ENCODE results near the gene RAB21.

The RAB21 gene

DNA sequence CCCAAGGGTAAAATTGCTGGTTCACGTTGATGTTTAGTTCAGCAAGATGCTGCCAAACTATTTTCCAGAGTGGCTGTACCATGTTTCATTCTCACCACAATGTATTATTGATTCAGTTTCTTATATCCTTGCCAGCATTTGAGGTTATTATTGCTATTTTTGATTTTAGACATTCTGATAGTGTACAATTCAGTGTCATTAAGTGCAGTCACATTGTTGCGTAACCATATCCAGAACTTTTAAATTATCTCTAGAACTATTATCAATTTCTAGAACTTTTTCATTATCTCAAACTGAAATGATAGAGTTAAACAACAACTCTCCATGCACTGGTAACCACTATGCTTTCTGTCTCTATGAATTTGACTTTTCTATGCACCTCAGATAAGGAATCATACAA is 74.2 kb downstream of the RAB21 start:
- H3K27ac ChIP-seq, result no peak overlapping the region
- TF ChIP-seq, protein P1, sequence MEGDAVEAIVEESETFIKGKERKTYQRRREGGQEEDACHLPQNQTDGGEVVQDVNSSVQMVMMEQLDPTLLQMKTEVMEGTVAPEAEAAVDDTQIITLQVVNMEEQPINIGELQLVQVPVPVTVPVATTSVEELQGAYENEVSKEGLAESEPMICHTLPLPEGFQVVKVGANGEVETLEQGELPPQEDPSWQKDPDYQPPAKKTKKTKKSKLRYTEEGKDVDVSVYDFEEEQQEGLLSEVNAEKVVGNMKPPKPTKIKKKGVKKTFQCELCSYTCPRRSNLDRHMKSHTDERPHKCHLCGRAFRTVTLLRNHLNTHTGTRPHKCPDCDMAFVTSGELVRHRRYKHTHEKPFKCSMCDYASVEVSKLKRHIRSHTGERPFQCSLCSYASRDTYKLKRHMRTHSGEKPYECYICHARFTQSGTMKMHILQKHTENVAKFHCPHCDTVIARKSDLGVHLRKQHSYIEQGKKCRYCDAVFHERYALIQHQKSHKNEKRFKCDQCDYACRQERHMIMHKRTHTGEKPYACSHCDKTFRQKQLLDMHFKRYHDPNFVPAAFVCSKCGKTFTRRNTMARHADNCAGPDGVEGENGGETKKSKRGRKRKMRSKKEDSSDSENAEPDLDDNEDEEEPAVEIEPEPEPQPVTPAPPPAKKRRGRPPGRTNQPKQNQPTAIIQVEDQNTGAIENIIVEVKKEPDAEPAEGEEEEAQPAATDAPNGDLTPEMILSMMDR (IDR thresholded peaks at IDR 0.05), result no peak
- no peak overlapping the region for H3K4me3 ChIP-seq
- DNase-seq (ENCODE audit: low spot score), result no peak

DNA sequence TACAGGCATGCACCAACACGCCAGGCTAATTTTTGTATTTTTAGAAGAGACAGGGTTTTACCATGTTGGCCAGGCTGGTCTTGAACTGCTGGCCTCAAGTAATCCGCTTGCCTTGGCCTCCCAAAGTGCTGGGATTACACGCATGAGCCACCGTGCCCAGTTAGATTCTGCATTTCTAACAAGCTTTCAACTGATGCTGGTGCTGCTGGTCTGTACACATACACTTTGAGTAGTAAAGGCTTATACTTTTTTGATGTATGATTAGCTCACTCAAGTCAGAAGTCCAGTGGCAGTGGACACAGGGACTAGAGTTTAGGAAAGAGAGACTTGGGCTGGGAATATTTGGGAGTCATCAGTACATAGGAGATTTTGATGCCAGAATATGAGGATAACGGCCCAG is 82.7 kb downstream of the RAB21 start:
- TF ChIP-seq, protein P1 (IDR thresholded peaks at IDR 0.05), result no peak
- H3K4me3 ChIP-seq, result no peak overlapping the region
- no peak overlapping the region for H3K27ac ChIP-seq
- no peak for DNase-seq (ENCODE audit: low spot score)

DNA sequence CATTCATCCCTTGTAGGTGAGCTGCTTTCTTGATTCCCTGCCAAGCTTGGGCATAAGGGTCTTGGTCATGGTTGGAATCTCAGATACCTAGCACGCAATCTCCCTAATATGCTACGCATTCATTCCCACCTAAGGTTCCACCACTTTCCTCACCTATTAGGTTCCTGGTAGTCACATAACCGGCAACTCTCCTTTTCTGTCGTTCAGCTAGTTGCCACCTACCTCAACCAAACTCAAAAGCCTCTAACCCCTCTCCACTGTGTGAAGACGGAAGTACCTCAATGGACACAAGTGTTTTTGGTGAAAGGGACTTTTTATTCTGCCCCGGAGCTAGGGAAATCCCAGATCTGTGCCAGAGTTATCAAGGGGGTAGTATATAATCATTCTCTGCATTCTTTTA is 83.6 kb downstream of the RAB21 start:
- Histone ChIP-seq H3K27ac (no peak overlapping the region), H3K4me3 (no peak overlapping the region)
- DNase-seq (ENCODE audit: low spot score), result no peak
- TF ChIP-seq, protein P1 (IDR thresholded peaks at IDR 0.05), result no peak

DNA sequence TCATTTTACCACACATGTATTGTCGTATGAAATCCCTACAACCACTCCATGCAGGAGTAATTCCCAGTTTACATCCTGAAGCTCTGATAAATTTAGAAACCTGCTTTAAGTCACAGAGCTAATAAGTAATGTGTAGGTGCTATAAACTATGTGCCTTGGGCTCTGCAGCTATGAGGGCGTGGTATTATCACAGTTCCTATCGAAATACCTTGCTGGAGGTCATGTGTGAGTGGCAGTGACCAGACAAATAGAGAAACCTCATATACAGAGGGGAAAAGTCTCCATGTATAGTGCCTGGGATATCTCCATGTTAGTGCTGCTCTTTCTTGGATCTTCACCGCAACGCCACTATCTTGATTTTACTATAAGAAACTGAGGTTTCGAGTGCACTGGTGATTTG is 84.0 kb downstream of the RAB21 start:
- Histone ChIP-seq H3K27ac (peak overlapping the region; percentile 95 to 98), H3K4me3 (peak overlapping the region; percentile 86)
- DNase-seq (ENCODE audit: low spot score), result no peak
- TF ChIP-seq, protein P1 (IDR thresholded peaks at IDR 0.05), result no peak

DNA sequence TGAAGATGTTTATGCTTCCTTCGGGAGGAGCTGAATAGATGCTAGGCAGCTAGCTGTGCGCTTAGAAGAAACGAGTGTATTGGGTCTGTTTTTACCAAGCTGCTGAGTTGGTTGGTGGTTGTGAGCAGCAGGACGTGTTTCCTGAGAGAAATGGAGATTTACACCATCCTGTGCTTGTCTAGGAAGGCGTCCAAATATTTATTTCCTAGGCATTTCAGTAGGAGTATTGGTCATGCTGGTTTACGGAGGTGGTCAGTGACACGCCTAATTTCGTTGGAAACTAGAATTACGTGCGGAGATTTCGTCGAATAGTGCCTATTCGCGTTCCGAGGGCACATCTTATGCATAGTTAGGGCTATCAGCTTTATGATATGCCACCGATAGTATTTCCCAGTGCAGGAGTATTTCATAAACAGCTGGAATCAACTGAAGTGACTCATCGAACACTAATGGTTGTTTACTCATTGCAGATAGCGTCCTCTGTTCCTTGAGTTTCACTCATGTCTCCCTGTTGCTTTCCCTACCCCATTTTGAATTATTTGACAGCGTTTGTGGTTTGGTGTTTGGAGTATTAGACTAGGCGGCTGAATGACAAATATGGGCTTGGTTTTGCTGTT is 85.7 kb downstream of the RAB21 start:
- DNase-seq (ENCODE audit: low spot score), result no peak
- TF ChIP-seq, protein P1 (IDR thresholded peaks at IDR 0.05), result no peak
- peak overlapping the region; percentile 95 to 98 for H3K27ac ChIP-seq
- peak overlapping the region; percentile 86 for H3K4me3 ChIP-seq

DNA sequence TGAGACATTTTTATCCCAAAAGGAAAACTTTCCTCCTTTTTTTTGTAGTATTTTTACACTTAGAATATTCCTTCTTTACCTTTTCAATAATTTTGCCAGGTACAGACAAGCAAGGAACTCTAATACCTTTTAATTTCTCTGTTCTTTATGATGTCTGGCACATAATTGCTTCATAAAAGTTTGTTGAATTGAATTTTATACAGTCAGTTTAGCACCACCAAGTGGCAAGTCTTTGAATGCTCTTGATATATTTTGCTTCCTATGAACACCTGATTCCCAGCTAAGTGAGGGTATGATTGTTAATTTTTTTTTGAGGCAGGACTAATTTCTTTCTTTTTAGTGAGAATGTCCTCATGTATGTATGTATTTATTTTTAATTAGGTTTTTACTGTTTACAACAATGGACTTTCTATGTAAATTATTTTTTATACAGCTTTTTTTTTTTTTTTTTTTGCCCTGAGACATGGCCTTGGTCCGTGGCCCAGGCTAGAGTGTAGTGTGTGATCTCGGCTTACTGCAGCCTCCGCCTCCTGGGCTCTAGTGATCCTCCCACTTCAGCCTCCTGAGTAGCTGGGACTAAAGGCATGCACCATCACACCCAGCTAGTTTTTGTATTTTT is 91.8 kb downstream of the RAB21 start:
- no peak overlapping the region for H3K4me3 ChIP-seq
- DNase-seq (ENCODE audit: low spot score), result no peak
- TF ChIP-seq, protein P1 (IDR thresholded peaks at IDR 0.05), result peak; percentile 23
- no peak overlapping the region for H3K27ac ChIP-seq

DNA sequence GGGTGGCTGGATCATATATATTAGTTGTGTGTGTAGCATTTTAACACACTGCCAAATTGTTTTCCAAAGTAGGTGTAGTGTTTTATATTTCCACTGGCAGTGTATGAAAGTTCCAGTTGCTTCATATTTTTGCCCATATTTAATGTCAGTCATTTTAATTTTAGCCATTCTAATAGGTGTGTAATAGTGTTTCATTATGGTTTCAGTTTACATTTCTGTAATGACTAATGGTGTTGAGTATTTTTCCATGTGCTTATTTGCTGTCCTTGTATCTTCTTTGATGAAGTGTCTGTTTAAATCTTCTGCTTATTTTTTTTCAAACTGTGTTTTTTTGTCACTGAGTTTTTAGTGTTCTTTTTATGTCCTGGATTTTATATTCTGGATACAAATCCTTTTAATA is 93.5 kb downstream of the RAB21 start:
- no peak overlapping the region for H3K4me3 ChIP-seq
- DNase-seq (ENCODE audit: low spot score), result no peak
- no peak overlapping the region for H3K27ac ChIP-seq
- TF ChIP-seq, protein P1 (IDR thresholded peaks at IDR 0.05), result no peak
